ENCODE results near the gene HMX2.
"Not testable (repeated sequence)": the region's sequence is repeated elsewhere in the genome, so short reads cannot be mapped to it uniquely, and the experiment has no call there.

Gene HMX2

DNA sequence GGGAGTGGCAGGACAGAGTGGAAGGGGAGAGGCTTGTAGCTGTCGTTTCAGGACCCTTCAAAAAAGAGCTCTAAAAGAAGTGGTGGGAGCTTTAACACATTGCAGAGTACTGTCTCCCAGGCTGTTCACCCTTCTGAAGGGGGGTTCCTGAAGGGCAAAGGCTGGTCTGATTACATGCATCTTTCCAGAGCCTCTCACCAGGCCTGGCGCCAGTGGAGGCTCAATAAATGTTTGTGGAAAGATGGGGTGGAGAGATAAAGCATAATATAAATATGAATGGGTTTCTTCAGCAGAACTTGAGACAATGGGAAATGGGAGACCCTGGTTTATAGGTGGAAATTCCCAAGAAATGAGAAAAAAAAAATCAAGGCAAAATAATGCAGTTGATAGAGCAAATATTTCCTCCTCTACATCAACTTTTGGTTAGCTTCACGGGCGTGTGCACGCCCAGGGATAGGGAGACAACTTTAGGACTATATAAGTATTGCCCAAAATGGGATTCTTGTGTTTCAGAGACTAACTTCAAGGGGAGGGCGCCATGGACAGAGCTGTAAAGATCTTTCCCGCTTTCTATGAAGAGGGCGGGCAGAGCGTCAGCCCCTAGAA, 5.7 kb downstream of the HMX2 start:
- no peak for DNase-seq

GRCh38 chr10:123154092-123154710, 6.3 kb downstream of the HMX2 start, which contains the start of gene BUB3:
TSS of gene BUB3 (plus strand) at chr10:123154402. CDS start at chr10:123154918, 516 bp downstream.
- DNase-seq: peak; percentile 86 to 90 (median 87)

- DNase-seq: no peak
These were observed 7.0 kb downstream of the HMX2 start for GRCh38 chr10:123154711-123155505.

DNA sequence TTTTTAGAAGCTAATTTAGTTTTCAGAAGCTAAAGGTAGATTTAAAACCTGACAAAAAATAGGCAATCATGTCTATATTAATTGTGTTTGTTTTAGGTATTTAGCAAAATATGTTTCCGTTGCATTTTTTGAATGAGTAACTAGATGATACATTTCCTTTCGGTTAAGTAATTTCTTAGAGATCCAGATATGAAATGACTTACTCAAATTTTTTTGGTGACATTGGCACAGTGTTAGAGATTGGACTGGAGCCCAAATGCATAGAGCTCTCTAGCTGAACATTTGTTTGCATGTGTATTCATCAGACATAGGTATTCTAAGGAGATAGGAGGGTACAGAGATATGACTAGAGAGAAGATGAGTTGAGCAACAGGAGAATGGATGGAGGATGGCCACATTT, 8.1 kb downstream of the HMX2 start:
- no peak for DNase-seq

GRCh38 chr10:123157210-123157609, 9.3 kb downstream of the HMX2 start:
- no peak for DNase-seq

GRCh38 chr10:123158682-123159081, 10.7 kb downstream of the HMX2 start:
- no peak for DNase-seq

GRCh38 chr10:123160311-123160980, 12.5 kb downstream of the HMX2 start:
- no peak for DNase-seq

DNA sequence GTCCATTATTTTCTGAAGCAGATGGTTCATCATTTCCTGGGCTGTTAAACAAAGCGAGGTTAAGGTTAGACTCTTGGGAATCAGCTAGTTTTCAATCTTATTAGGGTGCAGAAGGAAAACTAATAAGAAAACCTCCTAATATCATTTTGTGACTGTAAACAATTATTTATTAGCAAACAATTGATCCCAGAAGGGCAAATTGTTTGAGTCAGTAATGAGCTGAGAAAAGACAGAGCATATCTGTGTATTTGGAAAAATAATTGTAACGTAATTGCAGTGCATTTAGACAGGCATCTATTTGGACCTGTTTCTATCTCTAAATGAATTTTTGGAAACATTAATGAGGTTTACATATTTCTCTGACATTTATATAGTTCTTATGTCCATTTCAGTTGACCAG, 16.4 kb downstream of the HMX2 start:
- no peak for DNase-seq

DNA sequence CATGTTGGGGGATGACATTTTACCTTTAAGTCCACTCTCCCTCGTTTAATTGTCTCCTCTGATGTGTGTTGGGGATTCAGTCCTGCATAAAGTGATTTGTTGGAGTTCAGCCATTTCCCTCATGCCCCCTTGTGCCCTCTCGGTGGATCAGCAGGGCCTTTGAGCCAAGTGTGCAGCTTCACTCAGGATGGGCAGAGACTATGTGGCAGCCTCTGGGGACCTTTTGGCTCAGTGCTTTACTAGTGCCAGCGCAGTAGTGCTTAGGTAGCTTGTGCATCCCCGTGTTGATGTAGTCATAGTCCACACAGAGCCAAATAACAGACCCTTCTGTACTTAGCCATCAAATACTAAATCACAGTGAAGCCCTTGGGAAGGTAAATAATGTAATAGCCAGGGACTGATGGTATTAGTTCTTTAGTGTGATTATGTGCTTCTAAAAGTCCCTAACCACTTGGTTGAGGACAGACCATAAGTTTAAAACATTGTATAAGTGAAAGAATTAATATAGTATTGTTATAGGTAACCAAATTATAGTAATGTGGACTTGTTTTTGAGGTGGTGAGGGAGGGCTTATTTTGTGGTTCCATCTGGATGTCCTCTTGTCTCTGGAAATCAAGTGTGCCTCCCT, 17.6 kb downstream of the HMX2 start:
- no peak for DNase-seq

DNA sequence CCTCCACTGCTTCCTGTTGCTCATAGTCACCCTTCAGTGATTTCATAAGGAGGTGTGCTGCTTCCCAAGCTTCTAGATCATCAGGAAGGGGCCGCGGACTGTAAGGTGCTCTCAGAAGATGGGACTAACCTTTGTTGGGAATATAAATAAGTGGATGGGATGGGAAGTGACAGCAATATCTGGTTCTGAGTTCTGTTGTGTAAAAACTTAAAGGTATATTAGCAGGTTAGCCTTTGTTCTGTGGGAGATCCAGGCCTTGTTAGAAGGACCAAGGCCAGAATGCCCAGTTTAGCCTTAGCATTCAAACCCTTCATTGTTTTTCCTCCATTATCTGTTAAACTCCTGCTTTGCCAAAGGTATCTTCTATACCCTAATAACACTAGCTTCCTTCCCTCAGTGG, 18.7 kb downstream of the HMX2 start:
- DNase-seq: no peak

DNA sequence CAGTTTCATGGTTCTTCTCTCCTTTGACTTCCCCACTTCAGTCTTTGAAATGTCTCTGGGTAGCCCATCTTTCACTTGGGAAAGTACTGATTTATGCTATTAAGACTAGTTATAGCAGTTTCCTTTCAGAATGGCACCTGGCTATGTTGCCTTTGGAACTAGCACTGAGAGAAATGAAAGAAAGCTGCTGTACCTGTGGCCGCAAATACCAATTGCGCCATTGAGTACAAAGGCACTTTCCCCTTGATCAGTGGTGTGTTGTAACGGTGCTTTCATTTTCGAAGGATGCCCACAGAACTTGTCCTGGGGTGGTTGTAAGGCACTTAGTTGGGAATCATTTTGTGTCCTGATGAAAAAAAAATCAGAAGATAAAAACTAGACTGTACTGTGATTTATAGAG, 23.0 kb downstream of the HMX2 start:
- no peak for DNase-seq

DNA sequence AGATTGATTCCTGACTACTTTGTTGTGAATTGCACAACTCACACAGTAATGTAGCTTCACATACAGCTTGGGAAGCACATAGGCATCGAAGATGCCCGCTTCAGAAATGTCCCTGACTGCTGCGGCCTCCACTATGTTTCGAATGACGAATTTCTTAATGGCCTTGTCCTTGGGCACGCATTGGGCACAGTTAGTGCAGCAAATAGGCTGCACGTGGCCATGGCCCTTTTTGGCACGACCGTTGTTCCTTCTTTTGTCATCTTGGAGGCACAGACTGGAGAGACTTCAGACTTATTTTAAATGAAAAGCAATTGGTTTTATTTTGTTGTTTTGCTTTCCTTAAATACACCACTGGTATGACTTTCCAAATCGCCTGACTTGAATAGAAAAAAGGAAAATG, 23.7 kb downstream of the HMX2 start:
- DNase-seq: not testable (repeated sequence)

DNA sequence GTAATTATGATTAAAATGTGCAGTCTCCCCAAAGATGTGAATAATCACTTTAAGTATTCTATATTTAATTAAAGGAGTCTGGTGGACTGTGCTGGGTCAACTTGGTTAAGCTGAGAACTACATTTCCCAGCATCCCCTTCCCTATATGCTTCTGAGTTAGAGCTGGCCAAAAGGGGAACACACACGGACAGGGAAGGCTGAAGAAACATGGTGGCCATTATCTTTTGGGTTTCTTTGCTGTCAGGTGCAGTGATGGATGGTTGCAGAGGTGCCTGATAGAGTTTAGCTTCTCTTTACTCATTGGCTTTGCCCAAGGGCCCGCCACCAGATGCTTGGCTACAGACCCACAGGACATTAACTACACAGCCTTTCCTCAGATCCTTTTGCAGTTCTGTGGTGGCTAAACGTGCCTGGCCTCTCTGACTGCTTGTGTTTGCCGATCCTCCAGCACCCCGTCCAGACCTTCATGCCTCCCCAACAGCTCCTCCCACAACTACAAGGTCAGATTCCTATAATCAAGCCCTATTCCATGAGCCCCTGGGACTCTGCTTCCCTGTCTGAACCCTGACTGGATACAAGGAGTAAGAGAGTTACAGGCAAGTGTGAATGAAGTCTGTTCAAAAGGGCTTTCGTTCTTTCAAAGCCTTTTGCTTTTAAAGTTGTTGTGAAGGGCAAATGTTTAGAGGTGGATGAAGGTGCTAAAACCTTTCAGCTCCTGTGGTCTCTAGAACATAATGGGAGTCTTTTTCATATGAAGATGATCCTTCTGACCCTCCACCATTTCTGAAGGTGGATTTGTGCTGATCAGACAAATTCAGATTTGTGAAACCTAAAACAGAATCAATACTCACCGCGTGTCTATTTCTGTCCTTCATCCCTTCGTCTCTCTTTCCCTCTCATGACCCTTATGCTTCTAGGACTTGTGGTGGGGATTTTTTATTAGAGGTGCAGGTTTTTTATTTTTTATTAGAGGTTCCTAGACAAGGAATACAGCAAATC, 27.8 kb downstream of the HMX2 start:
- no peak for DNase-seq

GRCh38 chr10:123178390-123178789, 30.5 kb downstream of the HMX2 start:
- not testable (repeated sequence) for DNase-seq

- no peak for DNase-seq
These were observed 32.5 kb downstream of the HMX2 start for GRCh38 chr10:123180101-123181090.

GRCh38 chr10:123183724-123184123, 35.8 kb downstream of the HMX2 start:
- DNase-seq: no peak

DNA sequence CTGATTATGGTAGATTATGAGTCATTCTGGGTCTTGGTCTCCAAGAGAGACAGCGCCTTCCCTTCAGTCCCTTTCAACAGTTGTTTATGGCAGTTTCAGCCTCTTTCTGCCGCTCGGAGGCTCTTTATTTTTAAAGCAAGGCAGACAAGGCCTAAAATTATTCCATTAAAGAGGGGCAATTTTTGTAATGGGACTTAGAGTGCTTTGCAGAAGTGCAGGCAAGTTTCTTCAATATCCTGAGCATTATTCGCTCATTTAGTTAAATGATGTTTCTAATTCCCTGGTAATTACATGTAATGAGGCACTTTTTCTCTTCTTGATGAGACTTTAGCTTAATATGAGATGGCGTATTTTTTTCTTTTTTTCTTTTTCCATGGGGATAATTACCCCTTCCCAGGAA, 39.8 kb downstream of the HMX2 start:
- no peak for DNase-seq

- no peak for DNase-seq
These were observed 44.0 kb downstream of the HMX2 start for GRCh38 chr10:123191886-123192285.

GRCh38 chr10:123194056-123194455, 46.1 kb downstream of the HMX2 start:
- no peak for DNase-seq

All from activated CD4-positive, CD25-positive, alpha-beta regulatory T cell (primary cell).